Ovary (tissue), 3 donors: ENCODE data around the gene ZC3H10.

ENCODE experiments used
- EP300 ChIP-seq: sonication (generic); formaldehyde crosslinking; IDR thresholded peaks from one replicate; pipeline ENCODE4 v1.6.1; 2017; ENCODE audit warnings: antibody characterized with exemption
- POLR2A ChIP-seq: fragments of 450-650 bp; IDR thresholded peaks from one replicate; pipeline ENCODE4 v1.6.1; 2017; ENCODE audit warnings: antibody characterized with exemption, mild to moderate bottlenecking, moderate library complexity
- TF ChIP-seq, protein P1 (sequence below), 3 donors: fragments of 450-650 bp in 2 of 3; fragments of 200-600 bp in 1 of 3; IDR thresholded peaks; one replicate each; pipeline versions ENCODE4 v1.5.1 to v1.8.0; 2016 to 2022; ENCODE audit warnings: antibody characterized with exemption in 3 of 3, mild to moderate bottlenecking in 1 of 3
- donor health status: DM: no; HTN: no; CAD: no.

DNA sequence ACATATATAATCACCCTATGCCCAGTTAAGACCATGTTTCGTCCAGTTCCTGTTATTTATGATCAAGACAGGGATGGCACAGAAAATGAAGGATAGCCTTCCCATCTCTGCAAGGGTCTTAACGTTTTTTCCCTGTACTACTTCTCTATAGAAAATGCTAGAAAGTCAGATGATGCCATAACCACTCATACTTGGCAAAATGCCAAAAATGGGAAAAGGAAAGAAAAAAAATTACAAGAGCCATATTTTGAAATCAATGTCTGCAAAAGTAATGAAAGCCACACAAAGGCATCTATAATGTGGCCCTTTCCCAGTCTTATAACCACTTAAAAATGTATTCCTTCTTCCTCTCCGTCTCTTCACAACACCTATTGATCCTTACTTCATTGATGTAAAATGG lies 32.5 kb downstream of the ZC3H10 start:
- TF ChIP-seq, protein P1, sequence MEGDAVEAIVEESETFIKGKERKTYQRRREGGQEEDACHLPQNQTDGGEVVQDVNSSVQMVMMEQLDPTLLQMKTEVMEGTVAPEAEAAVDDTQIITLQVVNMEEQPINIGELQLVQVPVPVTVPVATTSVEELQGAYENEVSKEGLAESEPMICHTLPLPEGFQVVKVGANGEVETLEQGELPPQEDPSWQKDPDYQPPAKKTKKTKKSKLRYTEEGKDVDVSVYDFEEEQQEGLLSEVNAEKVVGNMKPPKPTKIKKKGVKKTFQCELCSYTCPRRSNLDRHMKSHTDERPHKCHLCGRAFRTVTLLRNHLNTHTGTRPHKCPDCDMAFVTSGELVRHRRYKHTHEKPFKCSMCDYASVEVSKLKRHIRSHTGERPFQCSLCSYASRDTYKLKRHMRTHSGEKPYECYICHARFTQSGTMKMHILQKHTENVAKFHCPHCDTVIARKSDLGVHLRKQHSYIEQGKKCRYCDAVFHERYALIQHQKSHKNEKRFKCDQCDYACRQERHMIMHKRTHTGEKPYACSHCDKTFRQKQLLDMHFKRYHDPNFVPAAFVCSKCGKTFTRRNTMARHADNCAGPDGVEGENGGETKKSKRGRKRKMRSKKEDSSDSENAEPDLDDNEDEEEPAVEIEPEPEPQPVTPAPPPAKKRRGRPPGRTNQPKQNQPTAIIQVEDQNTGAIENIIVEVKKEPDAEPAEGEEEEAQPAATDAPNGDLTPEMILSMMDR (IDR thresholded peaks at IDR 0.05), result no peak
- TF ChIP-seq POLR2A (no peak), EP300 (no peak)
